Body of pancreas (tissue), 4 donors: ENCODE results near the gene VAV2. TPM values are rescaled to one million over a fixed set of nuclear protein-coding genes. Genes with fewer than 3 reads are reported as not detected.

Experiments
- ATAC-seq: fragments of 150-250 bp; one replicate; pipeline ENCODE4 v1.9.1; 2016
- DNase-seq, 4 donors: peaks; one replicate each; pipeline ENCODE4 v3.0.0-alpha.2; 2019
- H3K27ac ChIP-seq, 4 donors: fragments of 200-600 bp; sonication (generic); 1 replicate in 3 of 4; 2 replicates in 1 of 4; pipeline versions ENCODE4 v1.5.1 to v1.6.1; 2016 to 2019; ENCODE audit warnings: mild to moderate bottlenecking in 1 of 4, mixed read lengths in 1 of 4, moderate library complexity in 1 of 4
- H3K27me3 ChIP-seq, 2 donors: fragments of 200-600 bp; sonication (generic); one replicate each; pipeline ENCODE4 v1.6.0; 2016; ENCODE audit warnings: mild to moderate bottlenecking in 1 of 2
- H3K36me3 ChIP-seq, 2 donors: fragments of 200-600 bp; sonication (generic); replicated peaks in 1 of 2; 2 replicates each; pipeline ENCODE4 v1.5.1; 2016; ENCODE audit warnings: low read depth in 2 of 2; ENCODE audit not compliant: insufficient read depth in 1 of 2
- H3K4me1 ChIP-seq: fragments of 200-600 bp; sonication (generic); one replicate; pipeline ENCODE4 v1.6.0; 2016
- H3K4me3 ChIP-seq, 2 donors: fragments of 200-600 bp; sonication (generic); 1 replicate in 1 of 2; 2 replicates in 1 of 2; pipeline ENCODE4 v1.5.1; 2016 to 2019
- H3K9me3 ChIP-seq, 3 donors: fragments of 200-600 bp; sonication (generic); 1 replicate in 2 of 3; 2 replicates in 1 of 3; pipeline ENCODE4 v1.5.1; 2016
- POLR2A ChIP-seq, 3 donors: fragments of 450-650 bp; IDR thresholded peaks; one replicate each; pipeline ENCODE4 v1.6.1; 2016; ENCODE audit warnings: antibody characterized with exemption in 3 of 3, mild to moderate bottlenecking in 2 of 3
- WGBS, 2 donors: methylation state at CpG; one replicate each; pipeline ENCODE4 v1.1.5; 2017; 5-methylcytosine and 5-hydroxymethylcytosine counted together
- intact Hi-C: fragments of 100-400 bp; cut with DNase I; formaldehyde crosslinking; loops from one replicate; pipeline ENCODE4 v1.15.1; 2023
- total RNA-seq, 2 donors: library from RNA; depleted of rRNA; stranded (reverse); fragments of >200 nt; gene quantifications; one replicate each; pipeline ENCODE4 v1.1.0, GENCODE V29; 2016
- TF ChIP-seq, protein P1 (sequence below), 7 experiments: fragments of 450-650 bp in 4 of 7; fragments of 200-600 bp in 3 of 7; sonication (generic) in 3 of 7; IDR thresholded peaks; one replicate each; pipeline ENCODE4 v1.5.1; 2016 to 2019; ENCODE audit warnings: antibody characterized with exemption in 7 of 7

Gene VAV2
- total RNA-seq, 2 donors from 2014 or later: 31.6 to 32.3 TPM

DNA sequence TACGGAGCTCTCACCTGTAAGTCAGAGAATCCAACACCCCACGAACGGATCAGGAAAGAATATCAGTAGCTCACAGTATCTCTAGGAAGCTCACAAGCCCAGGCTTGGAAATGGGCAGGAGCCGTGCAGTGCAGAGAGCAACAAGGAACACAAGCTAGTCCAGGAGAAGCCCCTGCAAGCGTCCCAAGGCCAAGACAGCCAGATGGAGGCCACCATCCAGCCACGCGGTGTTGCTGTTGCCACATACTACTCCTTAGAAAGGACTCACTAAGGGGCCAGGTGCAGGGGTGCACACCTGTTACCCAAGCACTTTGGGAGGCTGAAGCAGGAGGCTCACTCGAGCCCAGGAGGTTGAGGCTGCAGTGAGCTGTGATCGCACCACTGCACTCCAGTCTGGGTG is 15.4 kb upstream of the VAV2 start:
- Histone ChIP-seq H3K36me3 (no peaks in the 10 kb centered on the region), H3K27me3 (no peaks in the 10 kb centered on the region), H3K4me3 (no peak overlapping the region), H3K27ac (no peak overlapping the region), H3K4me1 (peaks cover 10% of the 10 kb centered on the region), H3K9me3 (no peaks in the 10 kb centered on the region)
- intact Hi-C loops: loop anchor here (10.0 kb wide), 1 partner anchor 473 kb away; the partner anchor contains the start of gene ADAMTSL2
- TF ChIP-seq, protein P1, sequence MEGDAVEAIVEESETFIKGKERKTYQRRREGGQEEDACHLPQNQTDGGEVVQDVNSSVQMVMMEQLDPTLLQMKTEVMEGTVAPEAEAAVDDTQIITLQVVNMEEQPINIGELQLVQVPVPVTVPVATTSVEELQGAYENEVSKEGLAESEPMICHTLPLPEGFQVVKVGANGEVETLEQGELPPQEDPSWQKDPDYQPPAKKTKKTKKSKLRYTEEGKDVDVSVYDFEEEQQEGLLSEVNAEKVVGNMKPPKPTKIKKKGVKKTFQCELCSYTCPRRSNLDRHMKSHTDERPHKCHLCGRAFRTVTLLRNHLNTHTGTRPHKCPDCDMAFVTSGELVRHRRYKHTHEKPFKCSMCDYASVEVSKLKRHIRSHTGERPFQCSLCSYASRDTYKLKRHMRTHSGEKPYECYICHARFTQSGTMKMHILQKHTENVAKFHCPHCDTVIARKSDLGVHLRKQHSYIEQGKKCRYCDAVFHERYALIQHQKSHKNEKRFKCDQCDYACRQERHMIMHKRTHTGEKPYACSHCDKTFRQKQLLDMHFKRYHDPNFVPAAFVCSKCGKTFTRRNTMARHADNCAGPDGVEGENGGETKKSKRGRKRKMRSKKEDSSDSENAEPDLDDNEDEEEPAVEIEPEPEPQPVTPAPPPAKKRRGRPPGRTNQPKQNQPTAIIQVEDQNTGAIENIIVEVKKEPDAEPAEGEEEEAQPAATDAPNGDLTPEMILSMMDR (IDR thresholded peaks at IDR 0.05): no peak
- TF ChIP-seq POLR2A (IDR thresholded peaks at IDR 0.05): no peak
- DNase-seq (no peak), ATAC-seq (no peak)
- WGBS, 2 donors: 80 to 86% methylated on average over 8 to 9 of the region's 9 CpGs

DNA sequence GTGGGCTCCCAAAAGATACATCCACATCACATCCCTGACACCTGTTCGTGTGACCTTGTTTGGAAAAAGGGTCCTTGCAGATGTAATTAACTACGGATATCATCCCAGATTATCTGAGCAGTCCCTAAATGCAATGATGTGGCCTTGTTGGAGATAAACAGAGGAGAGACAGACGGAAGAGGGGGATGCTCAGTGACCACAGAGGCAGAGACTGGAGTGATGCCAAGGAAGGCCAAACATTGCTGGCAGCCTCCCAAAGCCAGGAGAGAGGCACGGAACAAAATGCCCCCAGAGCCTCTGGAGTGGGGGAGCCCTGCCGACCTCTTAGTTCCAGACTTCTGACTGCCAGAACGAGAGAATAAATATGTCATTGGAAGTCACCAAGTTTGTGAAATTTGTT is 15.0 kb upstream of the VAV2 start:
- Histone ChIP-seq H3K27ac (no peak overlapping the region), H3K9me3 (no peaks in the 10 kb centered on the region), H3K27me3 (no peaks in the 10 kb centered on the region), H3K36me3 (no peaks in the 10 kb centered on the region), H3K4me3 (no peak overlapping the region), H3K4me1 (peaks cover 10% of the 10 kb centered on the region)
- intact Hi-C loops: loop anchor here (10.0 kb wide), 1 partner anchor 472 kb away; the partner anchor contains the start of gene ADAMTSL2
- ATAC-seq (no peak), DNase-seq (no peak)
- TF ChIP-seq, protein P1 (IDR thresholded peaks at IDR 0.05): no peak
- no peak for TF ChIP-seq POLR2A (IDR thresholded peaks at IDR 0.05)
- 47 to 55% methylated on average over 6 of the region's 6 CpGs for WGBS, 2 donors

DNA sequence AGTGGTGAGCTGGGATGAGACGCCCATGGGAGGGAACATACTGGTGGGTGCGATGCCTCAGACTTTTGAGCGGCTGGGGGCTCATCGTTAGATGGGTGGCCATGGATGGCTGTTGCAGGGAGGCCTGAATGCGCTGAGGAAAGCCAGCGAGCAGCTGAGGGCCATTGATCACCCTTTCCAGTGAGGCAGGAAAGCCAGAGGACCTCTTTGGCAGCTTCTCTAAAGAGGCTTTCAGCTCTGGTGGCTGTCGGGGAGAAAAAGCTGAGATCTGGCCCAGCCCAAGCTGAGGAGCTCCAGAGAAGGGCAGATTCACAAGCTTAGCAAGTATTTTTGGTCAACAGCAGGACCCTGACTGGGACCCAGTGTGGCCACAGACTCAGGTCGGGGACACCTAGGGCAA is 13.3 kb upstream of the VAV2 start:
- Histone ChIP-seq H3K4me3 (no peak overlapping the region), H3K27ac (no peak overlapping the region), H3K4me1 (peaks cover 1% of the 10 kb centered on the region), H3K27me3 (no peaks in the 10 kb centered on the region), H3K9me3 (no peaks in the 10 kb centered on the region), H3K36me3 (no peaks in the 10 kb centered on the region)
- TF ChIP-seq, protein P1 (IDR thresholded peaks at IDR 0.05): no peak
- no peak for TF ChIP-seq POLR2A (IDR thresholded peaks at IDR 0.05)
- no peak for ATAC-seq
- WGBS, 2 donors: 68 to 78% methylated on average over 4 to 8 of the region's 8 CpGs
- intact Hi-C loops: loop anchor here (10.0 kb wide), 1 partner anchor 471 kb away; the partner anchor contains the start of gene ADAMTSL2
- no peak for DNase-seq

DNA sequence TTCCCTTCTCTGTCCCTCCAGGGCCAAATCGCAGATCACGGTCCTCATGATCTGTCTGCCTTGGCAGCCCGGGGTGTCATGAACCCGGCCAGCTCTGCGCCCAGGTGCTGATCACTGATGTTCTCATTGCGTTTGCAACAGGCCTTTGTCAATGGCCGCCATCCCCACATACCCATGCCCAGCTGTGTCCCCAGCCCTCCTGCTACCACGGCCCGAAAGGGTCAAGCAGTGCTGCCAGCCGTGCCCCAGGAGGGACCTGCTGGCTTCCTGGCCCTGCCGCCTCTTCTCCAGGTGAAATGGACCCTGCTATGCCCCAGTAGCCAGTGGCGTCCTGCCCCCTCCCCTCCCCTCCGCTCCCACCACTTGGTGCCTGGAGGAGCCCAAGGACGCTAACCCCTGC is 12.8 kb upstream of the VAV2 start:
- Histone ChIP-seq H3K27me3 (no peaks in the 10 kb centered on the region), H3K9me3 (no peaks in the 10 kb centered on the region), H3K4me1 (no peaks in the 10 kb centered on the region), H3K4me3 (no peak overlapping the region), H3K36me3 (no peaks in the 10 kb centered on the region), H3K27ac (no peak overlapping the region)
- intact Hi-C loops: loop anchor here (10.0 kb wide), 1 partner anchor 470 kb away; the partner anchor contains the start of gene ADAMTSL2
- DNase-seq: no peak
- TF ChIP-seq, protein P1 (IDR thresholded peaks at IDR 0.05): no peak
- TF ChIP-seq POLR2A (IDR thresholded peaks at IDR 0.05): no peak
- ATAC-seq: no peak
- 75 to 81% methylated on average over 14 of the region's 14 CpGs for WGBS, 2 donors
